ENCODE data around the gene NLGN1. TPM values are rescaled to one million over a fixed set of nuclear protein-coding genes. Genes with fewer than 3 reads are reported as not detected.

Gene NLGN1
- total RNA-seq, 1 donor from 2014 or later: 3.9 TPM

- intact Hi-C loops (cut with DNase I): no loop called here
- DNase-seq: no peak
- no peaks in the 10 kb centered on the region for H3K4me1 ChIP-seq
- TF ChIP-seq CTCF (IDR thresholded peaks at IDR 0.05): no peak
- H3K27me3 ChIP-seq (ENCODE audit: low read depth): no peaks in the 10 kb centered on the region
- no peak overlapping the region for H3K4me3 ChIP-seq
- H3K27ac ChIP-seq: no peak overlapping the region
- H3K9me3 ChIP-seq: no peaks in the 10 kb centered on the region
- no peaks in the 10 kb centered on the region for H3K36me3 ChIP-seq
- ATAC-seq: no peak
These were observed 905.3 kb downstream of the NLGN1 start for GRCh38 chr3:174302746-174303315.

- H3K4me1 ChIP-seq: no peaks in the 10 kb centered on the region
- no peak overlapping the region for H3K4me3 ChIP-seq
- intact Hi-C loops (cut with DNase I): no loop called here
- TF ChIP-seq CTCF (IDR thresholded peaks at IDR 0.05): no peak
- H3K36me3 ChIP-seq: no peaks in the 10 kb centered on the region
- H3K27ac ChIP-seq: no peak overlapping the region
- DNase-seq (no peak), ATAC-seq (peak; percentile 26 to 29)
- no peaks in the 10 kb centered on the region for H3K27me3 ChIP-seq (ENCODE audit: low read depth)
- no peaks in the 10 kb centered on the region for H3K9me3 ChIP-seq
These were observed 906.5 kb downstream of the NLGN1 start for GRCh38 chr3:174303907-174304560.

- DNase-seq (no peak), ATAC-seq (no peak)
- H3K27ac ChIP-seq: no peak overlapping the region
- no peaks in the 10 kb centered on the region for H3K9me3 ChIP-seq
- no peaks in the 10 kb centered on the region for H3K36me3 ChIP-seq
- no peak overlapping the region for H3K4me3 ChIP-seq
- no peak for TF ChIP-seq CTCF (IDR thresholded peaks at IDR 0.05)
- intact Hi-C loops (cut with DNase I): no loop called here
- no peaks in the 10 kb centered on the region for H3K4me1 ChIP-seq
- H3K27me3 ChIP-seq (ENCODE audit: low read depth): no peaks in the 10 kb centered on the region
These were observed 911.2 kb downstream of the NLGN1 start for GRCh38 chr3:174308736-174309135.

- Histone ChIP-seq H3K36me3 (no peaks in the 10 kb centered on the region), H3K27me3 (ENCODE audit: low read depth) (no peaks in the 10 kb centered on the region), H3K4me3 (no peak overlapping the region), H3K27ac (no peak overlapping the region), H3K4me1 (no peaks in the 10 kb centered on the region), H3K9me3 (no peaks in the 10 kb centered on the region)
- ATAC-seq (no peak), DNase-seq (no peak)
- no peak for TF ChIP-seq CTCF (IDR thresholded peaks at IDR 0.05)
- intact Hi-C loops (cut with DNase I): no loop called here
These were observed 913.0 kb downstream of the NLGN1 start for GRCh38 chr3:174310475-174310983.

- intact Hi-C loops (cut with DNase I): no loop called here
- TF ChIP-seq CTCF (IDR thresholded peaks at IDR 0.05): no peak
These were observed 917.7 kb downstream of the NLGN1 start for GRCh38 chr3:174315225-174315624.

More at GRCh38 chr3:174315225-174315624, 917.7 kb downstream of the NLGN1 start:
- no peaks in the 10 kb centered on the region for H3K27me3 ChIP-seq (ENCODE audit: low read depth)
- H3K36me3 ChIP-seq: no peaks in the 10 kb centered on the region
- no peaks in the 10 kb centered on the region for H3K9me3 ChIP-seq
- H3K4me3 ChIP-seq: no peak overlapping the region
- H3K27ac ChIP-seq: no peak overlapping the region
- no peak for DNase-seq
- H3K4me1 ChIP-seq: no peaks in the 10 kb centered on the region
- no peak for ATAC-seq

Data from lower lobe of right lung (tissue), 2 donors.